MM.1S (cell line): ENCODE results near the gene DHRS1.

ENCODE experiments used
- DNase-seq: peaks from one replicate; pipeline ENCODE4 v3.0.0-alpha.2; 2015
- H2AFZ ChIP-seq: fragments of 300-600 bp; sonication (generic); 2 replicates; pipeline ENCODE4 v1.6.0; 2016; ENCODE audit warnings: antibody characterized with exemption, low read length
- H3F3A ChIP-seq: fragments of 300-600 bp; sonication (generic); 2 replicates; pipeline ENCODE4 v1.6.1; 2016; ENCODE audit warnings: mild to moderate bottlenecking, antibody characterized with exemption, low read length, moderate library complexity, mixed read lengths; ENCODE audit not compliant: insufficient read depth
- H3K27ac ChIP-seq: fragments of 300-600 bp; sonication (generic); 2 replicates; pipeline ENCODE4 v1.5.1; 2016; ENCODE audit warnings: mild to moderate bottlenecking, low read length
- H3K27me3 ChIP-seq: fragments of 300-600 bp; sonication (generic); replicated peaks from 2 replicates; pipeline ENCODE4 v1.6.0; 2016; ENCODE audit warnings: low read length; ENCODE audit not compliant: insufficient read depth
- H3K36me3 ChIP-seq: fragments of 300-600 bp; sonication (generic); replicated peaks from 2 replicates; pipeline ENCODE4 v1.6.1; 2016; ENCODE audit warnings: mild to moderate bottlenecking, low read length, mixed read lengths; ENCODE audit not compliant: insufficient read depth
- H3K4me1 ChIP-seq: fragments of 300-600 bp; sonication (generic); 2 replicates; pipeline ENCODE4 v1.6.1; 2016; ENCODE audit warnings: low read length, mixed read lengths
- H3K4me2 ChIP-seq: fragments of 300-600 bp; sonication (generic); 2 replicates; pipeline ENCODE4 v1.6.0; 2016; ENCODE audit warnings: low read depth, low read length
- H3K4me3 ChIP-seq: fragments of 300-600 bp; sonication (generic); 2 replicates; pipeline ENCODE4 v1.5.1; 2016; ENCODE audit warnings: low read length, mixed read lengths
- H3K79me2 ChIP-seq: fragments of 300-600 bp; sonication (generic); 2 replicates; pipeline ENCODE4 v1.6.1; 2016; ENCODE audit warnings: mixed run types, low read length, mixed read lengths
- H3K9ac ChIP-seq: fragments of 300-600 bp; sonication (generic); 2 replicates; pipeline ENCODE4 v1.6.1; 2016; ENCODE audit warnings: low read length, mixed read lengths
- H3K9me2 ChIP-seq: fragments of 300-600 bp; sonication (generic); replicated peaks from 2 replicates; pipeline ENCODE4 v1.6.1; 2016; ENCODE audit warnings: mild to moderate bottlenecking, low read length, mixed read lengths; ENCODE audit not compliant: insufficient read depth
- H3K9me3 ChIP-seq: fragments of 300-600 bp; sonication (generic); replicated peaks from 2 replicates; pipeline ENCODE4 v1.6.1; 2016; ENCODE audit warnings: mild to moderate bottlenecking, low read length, mixed read lengths; ENCODE audit not compliant: insufficient read depth
- H4K20me1 ChIP-seq: fragments of 300-600 bp; sonication (generic); 2 replicates; pipeline ENCODE4 v1.6.1; 2016; ENCODE audit warnings: mild to moderate bottlenecking, low read length, moderate library complexity, mixed read lengths; ENCODE audit not compliant: insufficient read depth
- CTCF ChIP-seq: fragments of 300-600 bp; sonication (generic); IDR thresholded peaks from 2 replicates; pipeline ENCODE4 v1.5.1; 2016; ENCODE audit warnings: antibody characterized with exemption, low read length, mixed read lengths
- EZH2 ChIP-seq: fragments of 300-600 bp; sonication (generic); optimal IDR thresholded peaks from 2 replicates; pipeline ENCODE3; 2017; ENCODE audit warnings: low read depth, mild to moderate bottlenecking, antibody characterized with exemption, low read length, mixed read lengths
- EZH2phosphoT487 ChIP-seq: fragments of 300-600 bp; sonication (generic); IDR thresholded peaks from 2 replicates; pipeline ENCODE4 v1.6.1; 2018; ENCODE audit warnings: antibody characterized with exemption, low read length

The DHRS1 gene

GRCh38 chr14:24310646-24311604 lies 11.3 kb upstream of the DHRS1 start, which contains the start of gene LTB4R:
Gene LTB4R (plus strand): TSS chr14:24311502. CDS start chr14:24315652, 4,150 bp downstream.
- H3K36me3 ChIP-seq: no peaks in the 10 kb centered on the region
- peak within 1 kb of the TSS; percentile 45; the same call in 1 of the 2 replicates for H2AFZ ChIP-seq

DNA sequence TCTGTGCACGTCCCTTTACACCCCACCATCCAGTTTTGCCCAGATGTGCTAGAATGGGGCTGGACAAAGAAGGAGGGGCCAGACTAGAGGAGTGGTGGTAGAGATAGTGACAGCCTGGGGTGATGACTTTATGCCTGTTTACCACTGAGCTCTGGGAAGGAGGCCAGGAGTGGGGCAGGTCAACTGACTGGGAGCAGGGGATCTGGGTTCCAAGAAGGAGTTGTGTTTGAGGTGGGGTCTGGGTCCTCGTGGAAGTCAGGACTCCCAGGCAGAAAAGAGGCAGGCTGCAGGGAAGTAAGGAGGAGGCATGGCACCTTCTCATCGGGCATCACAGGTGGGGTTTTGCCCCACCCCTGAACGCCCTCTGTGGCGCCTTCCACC lies 10.7 kb upstream of the DHRS1 start:
- Histone ChIP-seq H3K9me2 (no peaks in the 10 kb centered on the region), H2AFZ (no peak overlapping the region), H3K4me2 (peak overlapping the region; percentile 86), H3K9ac (peak overlapping the region; percentile 76; the same call in 1 of the 2 replicates), H3K4me3 (peak overlapping the region; percentile 61), H3K27me3 (no peaks in the 10 kb centered on the region), H4K20me1 (no peaks in the 10 kb centered on the region), H3K4me1 (peaks cover 24% of the 10 kb centered on the region), H3K36me3 (no peaks in the 10 kb centered on the region), H3F3A (peaks cover 5% of the 10 kb centered on the region; the same call in 1 of the 2 replicates), H3K27ac (peak overlapping the region; percentile 78; the same call in 1 of the 2 replicates), H3K79me2 (peaks cover 19% of the 10 kb centered on the region; the same call in 1 of the 2 replicates), H3K9me3 (no peaks in the 10 kb centered on the region)
- no peak for DNase-seq
- TF ChIP-seq EZH2phosphoT487 (no peak), EZH2 (no peak), CTCF (no peak)

More at GRCh38 chr14:24310646-24311604, 11.3 kb upstream of the DHRS1 start, which contains the start of gene LTB4R:
- peak within 1 kb of the TSS; percentile 78; the same call in 1 of the 2 replicates for H3K27ac ChIP-seq
- H4K20me1 ChIP-seq: no peaks in the 10 kb centered on the region
- peak; percentile 61 for DNase-seq
- no peaks in the 10 kb centered on the region for H3K9me2 ChIP-seq
- H3K27me3 ChIP-seq: no peaks in the 10 kb centered on the region
- H3K4me2 ChIP-seq: peak within 1 kb of the TSS; percentile 86
- H3K9me3 ChIP-seq: no peaks in the 10 kb centered on the region
- H3K4me3 ChIP-seq: peak within 1 kb of the TSS; percentile 61
- H3K79me2 ChIP-seq: peaks cover 19% of the 10 kb centered on the region; the same call in 1 of the 2 replicates
- peak within 1 kb of the TSS; percentile 76 for H3K9ac ChIP-seq
- peaks cover 24% of the 10 kb centered on the region for H3K4me1 ChIP-seq
- peaks cover 5% of the 10 kb centered on the region; the same call in 1 of the 2 replicates for H3F3A ChIP-seq
- TF ChIP-seq EZH2: no peak
- TF ChIP-seq CTCF: peak; percentile 35

GRCh38 chr14:24309538-24310264 lies 10.1 kb upstream of the DHRS1 start, which contains the start of gene LTB4R2:
Gene LTB4R2 (plus strand): TSS chr14:24310140. CDS start chr14:24310665, 525 bp downstream.
- TF ChIP-seq CTCF: no peak
- no peak for TF ChIP-seq EZH2phosphoT487
- Histone ChIP-seq H3K27ac (peak within 1 kb of the TSS; percentile 78; the same call in 1 of the 2 replicates), H2AFZ (no peak within 1 kb of the TSS), H3K4me2 (peak within 1 kb of the TSS; percentile 86), H3K4me1 (peaks cover 24% of the 10 kb centered on the region), H3K36me3 (no peaks in the 10 kb centered on the region), H3K4me3 (peak within 1 kb of the TSS; percentile 61), H3F3A (peaks cover 5% of the 10 kb centered on the region; the same call in 1 of the 2 replicates), H3K27me3 (no peaks in the 10 kb centered on the region), H4K20me1 (no peaks in the 10 kb centered on the region), H3K79me2 (peaks cover 19% of the 10 kb centered on the region; the same call in 1 of the 2 replicates), H3K9ac (peak within 1 kb of the TSS; percentile 76), H3K9me3 (no peaks in the 10 kb centered on the region), H3K9me2 (no peaks in the 10 kb centered on the region)
- no peak for DNase-seq
